M059J (cell line): Measurements from ENCODE around the gene PTPRT. TPM values are rescaled to one million over a fixed set of nuclear protein-coding genes. Genes with fewer than 3 reads are reported as not detected.
A peak's percentile ranks its signal among the peaks of the same experiment; 100 is the strongest.

ENCODE experiments used
- DNase-seq: peaks from one replicate; pipeline ENCODE4 v3.0.0-alpha.2; 2012; ENCODE audit warnings: low read depth
- total RNA-seq: library from RNA; depleted of rRNA; stranded (reverse); fragments of >200 nt; shearing (Covaris generic); gene quantifications from 2 replicates; pipeline ENCODE4 v1.2.3, GENCODE V29; 2014

PTPRT gene
- total RNA-seq, 1 experiment from 2014 or later, result not detected

- DNase-seq, result no peak
Measured at GRCh38 chr20:42613076-42613475, 576.6 kb downstream of the PTPRT start.

DNA sequence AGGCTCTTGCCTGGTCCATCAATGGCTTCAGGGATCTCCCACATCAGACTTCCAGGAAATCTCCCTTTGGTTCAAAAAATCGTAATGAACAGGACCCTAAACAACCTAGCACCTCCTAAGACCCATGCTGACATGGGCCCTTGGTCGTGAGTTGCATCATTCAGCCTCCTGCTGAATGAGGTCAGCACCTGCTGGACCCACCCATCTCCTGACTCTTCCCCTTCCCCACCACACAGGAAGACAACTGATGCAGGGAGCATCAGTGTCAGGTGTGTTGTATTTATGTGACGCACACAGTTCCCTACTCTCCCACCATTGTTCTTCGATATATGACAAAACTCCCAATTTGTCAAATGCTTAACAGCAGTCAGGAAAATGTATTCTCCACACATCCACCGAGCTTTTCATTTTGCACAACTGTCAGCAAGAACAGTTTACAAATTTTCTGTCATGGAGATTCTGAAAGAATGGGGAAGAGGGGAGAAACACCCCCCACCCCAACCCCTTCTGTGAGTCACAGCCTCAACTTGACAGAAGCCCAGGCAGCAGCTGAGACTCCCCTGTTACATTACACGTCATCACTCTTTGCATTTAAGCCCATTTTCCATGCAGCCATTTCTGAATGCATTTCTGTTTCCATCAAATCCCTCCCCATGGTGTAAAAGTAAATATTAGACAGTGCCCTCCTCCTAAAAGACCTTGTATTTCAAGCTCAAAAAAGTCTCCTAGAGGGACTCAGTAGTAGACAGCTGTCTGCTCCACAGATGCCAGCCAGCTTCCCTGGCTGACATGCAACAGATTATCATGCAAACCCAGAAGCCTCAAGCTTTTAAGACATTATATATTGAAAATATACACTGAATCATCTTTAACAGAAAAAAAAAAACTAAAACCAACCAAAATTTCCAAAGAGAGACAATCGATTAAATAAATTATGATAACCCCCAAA is 577.5 kb downstream of the PTPRT start:
- DNase-seq, result no peak

DNA sequence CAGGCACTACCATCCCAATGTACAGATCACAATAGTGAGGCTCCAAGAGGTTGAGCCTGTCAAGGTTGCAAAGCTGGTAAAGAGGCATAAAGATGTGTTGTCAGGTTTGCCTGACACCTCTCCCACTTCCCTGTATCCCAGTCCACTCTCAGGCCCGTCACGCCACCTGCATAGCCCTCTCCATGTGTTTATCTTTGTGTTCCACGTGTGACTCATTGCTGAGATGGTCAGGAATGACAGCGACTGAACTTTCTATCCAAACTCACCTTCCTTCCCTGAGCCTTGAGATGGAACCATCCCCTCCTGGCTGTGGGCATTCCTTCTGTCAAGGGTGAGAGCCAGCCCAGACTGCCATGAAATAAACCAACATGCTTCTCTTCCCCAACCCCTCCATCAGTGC is 578.3 kb downstream of the PTPRT start:
- no peak for DNase-seq

DNA sequence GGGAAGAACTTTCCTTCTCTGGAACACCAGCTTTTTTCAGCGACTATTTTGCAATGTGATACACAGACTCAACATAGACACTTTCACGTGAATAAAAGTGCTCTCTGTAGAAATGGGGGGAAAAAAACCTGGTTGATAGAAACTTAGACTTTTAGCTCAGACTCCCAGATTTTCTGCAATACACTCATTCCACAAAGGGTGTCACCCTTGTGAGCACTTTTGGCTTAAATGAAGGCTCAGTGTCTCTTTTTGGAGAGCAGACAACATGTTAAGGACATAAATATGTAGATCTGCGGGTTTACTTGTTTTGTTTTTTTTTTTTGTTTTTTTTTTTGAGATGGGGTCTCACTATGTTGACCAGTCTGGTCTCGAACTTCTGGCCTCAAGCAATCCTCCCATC is 579.6 kb downstream of the PTPRT start:
- DNase-seq, result no peak

DNA sequence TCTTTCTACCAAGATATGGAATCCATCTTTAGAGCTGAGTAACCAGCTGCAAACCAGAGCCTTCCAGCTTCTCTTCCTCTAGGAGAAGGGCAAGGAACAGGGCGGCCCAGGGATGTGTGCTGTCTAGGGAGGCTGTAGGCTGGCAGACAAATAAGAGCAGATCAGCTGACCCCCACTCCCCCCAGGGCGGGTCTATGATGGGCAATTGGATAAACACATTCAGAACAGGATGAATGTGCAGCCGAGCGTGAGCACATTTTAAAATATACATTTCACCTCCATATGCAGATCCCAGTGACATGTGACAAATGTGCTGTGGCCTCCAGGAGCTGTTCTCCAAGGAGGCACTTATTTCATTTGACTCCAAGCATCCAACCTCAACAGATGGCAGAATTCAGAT is 580.1 kb downstream of the PTPRT start:
- DNase-seq, result no peak

- peak; percentile 2 for DNase-seq
Measured at GRCh38 chr20:42604998-42605956, 584.4 kb downstream of the PTPRT start.

DNA sequence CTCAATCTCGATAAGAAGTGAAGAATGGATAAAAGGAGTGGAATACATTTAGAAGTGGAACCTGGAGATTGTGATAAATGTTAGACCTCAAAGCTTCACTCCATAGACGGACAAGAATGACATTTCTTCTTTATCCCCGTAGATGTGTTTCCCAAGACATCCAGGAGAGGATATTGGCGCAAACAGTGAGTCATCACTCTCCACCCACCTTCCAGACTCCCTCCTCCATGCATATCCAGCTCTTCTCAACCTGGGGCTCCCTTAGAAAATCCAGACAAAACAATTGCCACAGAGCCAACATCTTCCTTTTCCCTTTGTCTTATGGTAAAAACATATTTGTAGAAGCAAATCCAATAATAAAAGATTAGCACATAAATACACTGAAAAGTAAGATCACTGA is 586.1 kb downstream of the PTPRT start:
- DNase-seq, result no peak

GRCh38 chr20:42598581-42598980 is 591.1 kb downstream of the PTPRT start:
- no peak for DNase-seq

DNA sequence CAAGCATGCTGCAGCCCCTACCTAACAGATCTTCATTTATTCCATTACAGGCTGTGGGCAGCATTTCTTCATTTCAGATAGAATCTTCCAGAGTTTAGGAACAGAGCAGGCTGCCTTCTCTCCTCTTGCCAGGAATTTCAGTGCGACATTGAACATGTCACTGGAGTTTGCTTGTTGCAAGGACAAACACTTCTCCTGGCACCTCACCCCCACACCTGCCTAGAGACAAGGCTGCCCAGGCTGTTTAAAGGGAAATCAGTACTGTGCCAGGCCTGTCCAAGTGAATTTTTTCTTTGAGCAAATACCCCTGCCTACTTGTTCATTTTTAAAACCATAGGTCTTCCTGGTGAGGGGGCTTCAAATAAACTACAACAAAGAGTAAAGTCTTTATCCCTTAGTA is 594.1 kb downstream of the PTPRT start:
- DNase-seq, result no peak

DNA sequence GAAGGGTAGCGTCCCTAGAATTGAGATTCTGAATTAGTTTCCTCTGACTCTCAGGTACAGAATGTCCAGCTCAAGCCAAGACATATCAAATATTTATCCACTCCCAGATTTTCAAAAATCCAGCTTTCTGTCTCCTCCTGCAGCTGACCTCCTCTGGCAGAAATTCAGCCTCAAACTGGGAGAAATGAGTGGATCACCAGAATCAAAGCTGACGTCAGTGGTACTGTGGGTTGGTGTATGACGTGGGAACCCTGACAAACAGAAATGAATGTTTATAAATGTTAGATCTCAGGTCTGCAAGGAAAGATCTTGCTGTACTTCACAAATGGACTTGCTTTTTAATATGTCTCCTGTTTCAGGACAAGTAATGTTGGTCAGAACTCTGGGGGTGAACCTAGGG is 595.0 kb downstream of the PTPRT start:
- no peak for DNase-seq

- no peak for DNase-seq
Measured at GRCh38 chr20:42594011-42594410, 595.7 kb downstream of the PTPRT start.

GRCh38 chr20:42589976-42590639 is 599.6 kb downstream of the PTPRT start:
- no peak for DNase-seq

DNA sequence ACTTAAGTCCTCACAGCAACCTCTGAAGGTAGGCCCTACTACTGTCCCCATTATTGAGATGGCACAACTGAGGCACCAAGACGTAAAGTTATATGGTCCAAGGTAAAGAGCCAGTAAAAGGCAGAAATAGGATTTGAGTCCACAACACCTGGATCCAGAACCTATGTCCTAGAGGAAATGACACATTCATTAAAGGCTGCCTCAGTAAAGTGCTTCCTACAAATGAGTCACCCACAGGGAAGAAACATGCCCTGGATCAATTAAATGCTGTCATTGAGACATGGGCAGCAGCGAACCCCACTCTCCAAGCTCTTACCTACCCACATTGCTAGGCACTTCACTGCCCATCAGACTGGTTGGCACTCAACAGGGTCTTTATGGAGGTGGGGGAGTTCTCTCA is 600.9 kb downstream of the PTPRT start:
- DNase-seq, result no peak

GRCh38 chr20:42587427-42587826 is 602.3 kb downstream of the PTPRT start:
- DNase-seq, result no peak

- no peak for DNase-seq
Measured at GRCh38 chr20:42581311-42581710, 608.4 kb downstream of the PTPRT start.

- no peak for DNase-seq
Measured at GRCh38 chr20:42576167-42576566, 613.5 kb downstream of the PTPRT start.

GRCh38 chr20:42572320-42573016 is 617.2 kb downstream of the PTPRT start:
- DNase-seq, result no peak

DNA sequence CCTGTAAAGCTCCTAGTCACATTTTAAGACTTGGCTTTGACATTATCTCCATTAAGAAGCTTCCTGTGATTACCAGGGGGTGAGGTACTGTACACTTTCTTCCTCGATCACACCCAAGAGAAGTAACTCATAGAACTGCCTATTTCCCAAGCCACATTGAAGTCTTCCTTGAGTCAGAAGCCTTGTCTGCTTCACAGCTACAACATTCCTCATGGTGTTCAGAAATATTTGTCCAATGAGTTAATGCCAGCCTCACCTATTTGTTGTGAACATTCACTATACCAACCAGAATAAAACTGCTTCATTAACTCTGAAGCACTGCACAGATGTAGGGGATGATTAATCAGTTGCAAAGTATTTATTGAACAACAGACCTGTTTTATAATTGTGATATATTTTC is 622.3 kb downstream of the PTPRT start:
- peak; percentile 3 for DNase-seq

- DNase-seq, result no peak
Measured at GRCh38 chr20:42565235-42565995, 624.3 kb downstream of the PTPRT start.

DNA sequence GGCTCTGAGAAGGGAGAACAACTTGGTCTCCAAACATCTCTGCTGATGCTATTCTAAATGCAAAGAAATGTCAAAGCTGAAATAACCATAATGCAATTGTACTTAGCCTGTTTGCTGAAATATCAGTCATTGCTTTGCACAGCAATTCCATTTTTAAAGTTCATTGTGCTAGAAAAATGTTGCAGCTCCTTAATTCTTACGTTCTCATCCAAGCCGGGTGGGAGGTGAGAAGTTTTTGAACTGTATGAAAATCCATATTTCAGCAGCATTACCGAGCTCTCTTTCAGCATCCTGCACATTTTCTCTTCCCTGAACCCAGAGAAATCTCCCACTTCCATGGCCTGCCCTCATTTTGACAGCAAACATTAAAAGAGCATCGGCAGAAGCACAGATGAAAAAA is 630.0 kb downstream of the PTPRT start:
- DNase-seq, result no peak

- no peak for DNase-seq
Measured at GRCh38 chr20:42556575-42556974, 633.1 kb downstream of the PTPRT start.
